Measurements from ENCODE around the gene HLCS.

HLCS gene

DNA sequence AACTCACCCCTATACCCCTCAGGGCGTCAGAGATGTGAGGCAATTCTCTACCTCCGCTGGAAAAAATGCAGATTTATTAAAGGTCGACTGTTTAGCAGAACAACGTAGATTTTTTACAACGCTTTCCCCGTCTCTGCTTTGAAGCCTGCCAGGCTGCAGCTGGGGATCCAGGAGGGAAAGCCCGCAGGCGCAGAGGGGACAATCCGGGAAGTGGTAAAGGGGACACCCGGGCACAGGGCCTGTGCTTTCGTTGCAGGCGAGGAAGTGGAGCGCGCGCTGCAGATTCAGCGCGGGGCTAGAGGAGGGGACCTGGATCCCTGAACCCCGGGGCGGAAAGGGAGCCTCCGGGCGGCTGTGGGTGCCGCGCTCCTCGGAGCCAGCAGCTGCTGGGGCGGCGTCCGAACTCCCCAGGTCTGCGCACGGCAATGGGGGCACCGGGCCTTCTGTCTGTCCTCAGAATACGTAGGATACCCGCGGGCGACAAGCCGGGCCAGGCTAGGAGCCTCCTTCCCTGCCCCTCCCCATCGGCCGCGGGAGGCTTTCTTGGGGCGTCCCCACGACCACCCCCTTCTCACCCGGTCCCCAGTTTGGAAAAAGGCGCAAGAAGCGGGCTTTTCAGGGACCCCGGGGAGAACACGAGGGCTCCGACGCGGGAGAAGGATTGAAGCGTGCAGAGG is 262.1 kb downstream of the HLCS start:
- Histone ChIP-seq H3K36me3 (replicated peaks; ENCODE audit: low read depth, low read length) (no peaks in the 10 kb centered on the region), H4K20me1 (ENCODE audit: insufficient read depth, low read length) (no peaks in the 10 kb centered on the region), H2AFZ (ENCODE audit: low read depth, low read length) (no peak overlapping the region), H3K4me2 (ENCODE audit: low read length) (no peak overlapping the region), H3K27ac (ENCODE audit: low read length) (no peak overlapping the region), H3K79me2 (ENCODE audit: low read length) (no peaks in the 10 kb centered on the region), H3K4me1 (ENCODE audit: low read length) (no peaks in the 10 kb centered on the region), H3K9me3 (ENCODE audit: insufficient read depth, low read length) (no peaks in the 10 kb centered on the region), H3K4me3 (ENCODE audit: low read length) (no peak overlapping the region), H3K9ac (ENCODE audit: low read length) (no peak overlapping the region), H3K27me3 (ENCODE audit: low read depth, low read length) (no peaks in the 10 kb centered on the region)
- TF ChIP-seq EZH2phosphoT487 (IDR thresholded peaks at IDR 0.05; ENCODE audit: low read depth), result no peak
- TF ChIP-seq, protein P1, sequence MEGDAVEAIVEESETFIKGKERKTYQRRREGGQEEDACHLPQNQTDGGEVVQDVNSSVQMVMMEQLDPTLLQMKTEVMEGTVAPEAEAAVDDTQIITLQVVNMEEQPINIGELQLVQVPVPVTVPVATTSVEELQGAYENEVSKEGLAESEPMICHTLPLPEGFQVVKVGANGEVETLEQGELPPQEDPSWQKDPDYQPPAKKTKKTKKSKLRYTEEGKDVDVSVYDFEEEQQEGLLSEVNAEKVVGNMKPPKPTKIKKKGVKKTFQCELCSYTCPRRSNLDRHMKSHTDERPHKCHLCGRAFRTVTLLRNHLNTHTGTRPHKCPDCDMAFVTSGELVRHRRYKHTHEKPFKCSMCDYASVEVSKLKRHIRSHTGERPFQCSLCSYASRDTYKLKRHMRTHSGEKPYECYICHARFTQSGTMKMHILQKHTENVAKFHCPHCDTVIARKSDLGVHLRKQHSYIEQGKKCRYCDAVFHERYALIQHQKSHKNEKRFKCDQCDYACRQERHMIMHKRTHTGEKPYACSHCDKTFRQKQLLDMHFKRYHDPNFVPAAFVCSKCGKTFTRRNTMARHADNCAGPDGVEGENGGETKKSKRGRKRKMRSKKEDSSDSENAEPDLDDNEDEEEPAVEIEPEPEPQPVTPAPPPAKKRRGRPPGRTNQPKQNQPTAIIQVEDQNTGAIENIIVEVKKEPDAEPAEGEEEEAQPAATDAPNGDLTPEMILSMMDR (IDR thresholded peaks at IDR 0.05; ENCODE audit: low read depth, low read length), result no peak

DNA sequence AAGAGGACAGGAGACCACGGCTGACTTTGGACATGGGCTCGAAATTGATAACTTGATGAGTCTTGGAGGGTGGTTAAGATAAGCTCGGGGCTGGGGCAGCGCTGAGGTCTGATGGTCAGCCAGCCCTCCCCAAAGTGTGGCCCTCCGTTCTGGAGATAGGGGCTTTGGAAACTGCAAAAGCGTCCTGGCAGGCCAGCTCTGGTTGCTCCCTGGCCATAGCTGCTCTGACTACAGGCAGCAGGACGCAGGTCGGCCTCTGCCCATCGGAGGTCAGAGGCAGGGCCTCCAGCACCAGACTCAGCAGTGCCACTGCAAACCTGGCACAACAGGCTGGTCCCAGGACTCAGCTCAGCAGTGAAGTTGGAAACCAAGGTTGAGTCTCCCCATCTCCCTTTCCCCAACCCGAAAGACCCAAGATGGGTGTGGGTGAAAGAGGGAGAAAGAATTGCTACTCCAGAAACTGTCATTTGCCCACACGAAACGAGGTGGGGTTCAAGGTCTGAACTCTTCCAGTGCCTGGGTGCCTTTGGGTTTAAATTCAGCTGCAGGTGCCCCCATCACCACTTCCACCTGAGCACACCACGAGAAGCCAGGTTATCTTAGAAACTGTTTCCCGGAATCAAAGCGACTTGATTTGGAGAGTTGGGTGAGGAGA is 262.7 kb downstream of the HLCS start:
- H4K20me1 ChIP-seq (ENCODE audit: insufficient read depth, low read length), result no peaks in the 10 kb centered on the region
- H3K4me2 ChIP-seq (ENCODE audit: low read length), result no peak overlapping the region
- no peak overlapping the region for H3K9ac ChIP-seq (ENCODE audit: low read length)
- TF ChIP-seq, protein P1 (IDR thresholded peaks at IDR 0.05; ENCODE audit: low read depth, low read length), result no peak
- TF ChIP-seq EZH2phosphoT487 (IDR thresholded peaks at IDR 0.05; ENCODE audit: low read depth), result no peak
- no peak overlapping the region for H2AFZ ChIP-seq (ENCODE audit: low read depth, low read length)
- no peaks in the 10 kb centered on the region for H3K9me3 ChIP-seq (ENCODE audit: insufficient read depth, low read length)
- H3K4me1 ChIP-seq (ENCODE audit: low read length), result no peaks in the 10 kb centered on the region
- H3K79me2 ChIP-seq (ENCODE audit: low read length), result no peaks in the 10 kb centered on the region
- H3K27ac ChIP-seq (ENCODE audit: low read length), result no peak overlapping the region
- H3K27me3 ChIP-seq (ENCODE audit: low read depth, low read length), result no peaks in the 10 kb centered on the region
- no peak overlapping the region for H3K4me3 ChIP-seq (ENCODE audit: low read length)
- no peaks in the 10 kb centered on the region for H3K36me3 ChIP-seq (replicated peaks; ENCODE audit: low read depth, low read length)

DNA sequence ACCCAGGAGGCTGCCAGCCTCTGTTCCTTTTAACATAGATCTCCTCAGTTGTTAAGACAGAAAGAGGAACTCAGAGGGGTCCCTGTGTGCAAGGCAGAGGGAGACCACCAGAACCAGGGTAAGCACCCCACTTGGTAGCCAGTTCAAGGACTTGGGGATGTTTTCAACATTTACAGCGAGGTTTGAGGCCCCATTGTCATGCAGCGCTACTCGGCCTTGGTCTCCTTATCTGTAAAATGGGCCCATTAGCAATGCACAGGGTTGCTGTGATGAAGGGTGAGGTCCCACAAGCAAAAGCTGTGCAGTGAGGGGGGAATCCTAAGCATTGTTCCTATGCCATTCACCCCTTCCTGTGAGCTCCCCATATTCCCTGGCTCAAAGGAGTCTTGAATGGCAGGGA is 263.3 kb downstream of the HLCS start:
- H3K27me3 ChIP-seq (ENCODE audit: low read depth, low read length), result no peaks in the 10 kb centered on the region
- no peak overlapping the region for H3K27ac ChIP-seq (ENCODE audit: low read length)
- no peak overlapping the region for H2AFZ ChIP-seq (ENCODE audit: low read depth, low read length)
- H3K9ac ChIP-seq (ENCODE audit: low read length), result no peak overlapping the region
- TF ChIP-seq, protein P1 (IDR thresholded peaks at IDR 0.05; ENCODE audit: low read depth, low read length), result no peak
- no peak for TF ChIP-seq EZH2phosphoT487 (IDR thresholded peaks at IDR 0.05; ENCODE audit: low read depth)
- H3K4me3 ChIP-seq (ENCODE audit: low read length), result no peak overlapping the region
- no peaks in the 10 kb centered on the region for H3K4me1 ChIP-seq (ENCODE audit: low read length)
- H4K20me1 ChIP-seq (ENCODE audit: insufficient read depth, low read length), result no peaks in the 10 kb centered on the region
- H3K9me3 ChIP-seq (ENCODE audit: insufficient read depth, low read length), result no peaks in the 10 kb centered on the region
- H3K4me2 ChIP-seq (ENCODE audit: low read length), result no peak overlapping the region
- H3K79me2 ChIP-seq (ENCODE audit: low read length), result no peaks in the 10 kb centered on the region
- no peaks in the 10 kb centered on the region for H3K36me3 ChIP-seq (replicated peaks; ENCODE audit: low read depth, low read length)

- Histone ChIP-seq H3K9ac (ENCODE audit: low read length) (no peak overlapping the region), H3K4me3 (ENCODE audit: low read length) (no peak overlapping the region), H3K79me2 (ENCODE audit: low read length) (no peaks in the 10 kb centered on the region), H3K4me1 (ENCODE audit: low read length) (no peaks in the 10 kb centered on the region), H3K9me3 (ENCODE audit: insufficient read depth, low read length) (no peaks in the 10 kb centered on the region), H3K27me3 (ENCODE audit: low read depth, low read length) (no peaks in the 10 kb centered on the region), H3K36me3 (replicated peaks; ENCODE audit: low read depth, low read length) (no peaks in the 10 kb centered on the region), H3K27ac (ENCODE audit: low read length) (no peak overlapping the region), H2AFZ (ENCODE audit: low read depth, low read length) (no peak overlapping the region), H3K4me2 (ENCODE audit: low read length) (no peak overlapping the region), H4K20me1 (ENCODE audit: insufficient read depth, low read length) (no peaks in the 10 kb centered on the region)
- TF ChIP-seq EZH2phosphoT487 (IDR thresholded peaks at IDR 0.05; ENCODE audit: low read depth), result no peak
- TF ChIP-seq, protein P1 (IDR thresholded peaks at IDR 0.05; ENCODE audit: low read depth, low read length), result no peak
Measured at GRCh38 chr21:36702622-36702968, 263.9 kb downstream of the HLCS start.

Measured in OCI-LY3 (cell line).